ENCODE data around the gene FERD3L.

Gene FERD3L

DNA sequence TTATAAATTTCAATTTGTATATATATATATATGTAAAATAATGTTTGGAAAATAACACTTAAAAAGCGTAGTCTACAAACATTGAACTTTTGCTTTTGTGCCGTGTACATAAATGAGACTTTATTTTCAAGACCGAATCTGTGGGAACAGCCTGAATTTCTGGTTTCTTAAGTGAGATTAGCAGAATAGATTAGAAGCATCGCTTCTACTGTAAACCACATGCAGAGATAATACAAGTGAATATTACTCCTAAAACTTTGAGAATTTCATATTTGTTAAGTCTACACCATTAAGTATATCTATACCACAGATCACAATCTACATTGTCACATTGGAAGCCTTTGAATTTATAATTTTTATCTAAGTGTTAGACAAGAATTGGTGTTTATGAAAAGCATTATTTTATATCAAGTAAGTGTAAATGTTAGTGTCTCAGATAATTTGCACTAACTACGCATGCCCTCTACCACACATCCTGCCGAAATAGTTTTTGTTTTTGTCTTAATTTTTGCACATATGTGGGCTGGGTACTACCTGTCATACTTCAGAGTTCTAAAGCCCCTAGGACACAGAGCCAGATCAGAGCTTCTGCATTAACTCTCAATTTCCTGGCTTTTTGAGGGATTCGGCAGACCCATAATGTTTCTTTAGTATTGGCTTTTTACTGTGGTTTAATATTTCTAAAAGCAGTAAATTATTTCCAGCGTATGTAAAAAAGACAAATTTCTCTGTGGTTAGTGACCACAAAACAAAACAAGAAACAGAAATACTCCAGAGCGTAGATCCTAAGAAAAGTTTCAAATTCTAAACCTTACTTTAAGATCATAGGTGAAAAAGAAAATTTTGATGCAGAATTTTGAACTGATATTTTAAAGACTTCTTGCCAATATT is 47.8 kb downstream of the FERD3L start:
- no peak for DNase-seq

DNA sequence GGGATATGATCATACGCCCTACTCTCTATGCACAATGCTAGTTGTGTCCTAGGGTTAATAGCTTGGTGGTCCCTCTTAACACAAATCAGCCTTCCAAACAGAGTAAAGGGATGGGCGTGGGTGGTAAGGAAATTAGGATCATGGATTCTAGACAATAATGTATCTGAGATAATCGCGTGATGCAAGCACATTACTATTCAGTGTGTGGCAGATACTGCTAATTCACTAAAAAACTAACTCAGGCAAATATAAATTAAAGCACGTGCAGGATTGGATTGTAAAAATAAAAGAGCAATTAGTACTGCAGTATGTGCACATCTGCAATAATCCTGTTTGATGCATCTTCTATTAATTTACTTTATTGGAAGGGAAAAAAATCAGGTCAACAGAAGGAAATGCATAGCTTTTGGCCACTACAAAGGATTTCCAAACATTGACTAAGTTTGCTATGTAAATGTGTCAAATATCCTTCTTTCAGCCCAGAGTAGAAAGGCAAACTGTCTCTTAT is 49.8 kb downstream of the FERD3L start:
- no peak for DNase-seq

Data from activated gamma-delta T cell (primary cell).